ENCODE results near the gene IGF2R.
"Not testable (repeated sequence)": the region's sequence is repeated elsewhere in the genome, so short reads cannot be mapped to it uniquely, and the experiment has no call there.

Gene IGF2R

GRCh38 chr6:160130729-160131484, 162.0 kb downstream of the IGF2R start:
- DNase-seq: no peak

GRCh38 chr6:160131636-160132296, 162.9 kb downstream of the IGF2R start:
- no peak for DNase-seq

GRCh38 chr6:160132297-160132637, 163.4 kb downstream of the IGF2R start:
- DNase-seq: no peak

GRCh38 chr6:160132776-160133338, 164.0 kb downstream of the IGF2R start:
- no peak for DNase-seq

- DNase-seq: no peak
These were observed 164.8 kb downstream of the IGF2R start for GRCh38 chr6:160133441-160134336.

GRCh38 chr6:160134337-160134751, 165.5 kb downstream of the IGF2R start:
- not testable (repeated sequence) for DNase-seq

- no peak for DNase-seq
These were observed 166.1 kb downstream of the IGF2R start for GRCh38 chr6:160134779-160135547.

GRCh38 chr6:160135907-160136655, 167.2 kb downstream of the IGF2R start:
- DNase-seq: no peak

GRCh38 chr6:160137130-160137988, 168.5 kb downstream of the IGF2R start:
- DNase-seq: no peak

- DNase-seq: peak; percentile 4
These were observed 169.3 kb downstream of the IGF2R start for GRCh38 chr6:160137989-160138835.

GRCh38 chr6:160138839-160139419, 170.0 kb downstream of the IGF2R start:
- DNase-seq: no peak

- DNase-seq: no peak
These were observed 170.6 kb downstream of the IGF2R start for GRCh38 chr6:160139420-160139851.

- not testable (repeated sequence) for DNase-seq
These were observed 171.6 kb downstream of the IGF2R start for GRCh38 chr6:160140493-160140892.

- DNase-seq: no peak
These were observed 172.3 kb downstream of the IGF2R start for GRCh38 chr6:160141001-160141726.

- DNase-seq: no peak
These were observed 173.3 kb downstream of the IGF2R start for GRCh38 chr6:160142115-160142715.

- no peak for DNase-seq
These were observed 177.7 kb downstream of the IGF2R start for GRCh38 chr6:160146454-160147145.

GRCh38 chr6:160147146-160147536, 178.3 kb downstream of the IGF2R start:
- DNase-seq: no peak
